Hepatocyte (in vitro differentiated cells): ENCODE measurements around the gene STN1. TPM values are rescaled to one million over a fixed set of nuclear protein-coding genes. Genes with fewer than 3 reads are reported as not detected.

Experiments
- DNase-seq: peaks from one replicate; pipeline ENCODE4 v3.0.0-alpha.2; 2016; ENCODE audit warnings: low spot score
- H2AFZ ChIP-seq: fragments of 200-600 bp; sonication (generic); 2 replicates; pipeline ENCODE4 v1.6.0; 2016; ENCODE audit warnings: antibody characterized with exemption, mild to moderate bottlenecking
- H3K27ac ChIP-seq: fragments of 200-600 bp; sonication (generic); 2 replicates; pipeline ENCODE4 v1.5.1; 2016; ENCODE audit warnings: mild to moderate bottlenecking
- H3K27me3 ChIP-seq: fragments of 200-600 bp; sonication (generic); 2 replicates; pipeline ENCODE4 v1.6.1; 2016
- H3K36me3 ChIP-seq: fragments of 200-600 bp; sonication (generic); replicated peaks from 2 replicates; pipeline ENCODE4 v1.5.1; 2016; ENCODE audit warnings: low read depth; ENCODE audit not compliant: insufficient read depth
- H3K4me1 ChIP-seq: fragments of 200-600 bp; sonication (generic); 2 replicates; pipeline ENCODE4 v1.5.1; 2016; ENCODE audit warnings: mild to moderate bottlenecking, moderate library complexity; ENCODE audit not compliant: insufficient read depth
- H3K4me2 ChIP-seq: fragments of 200-600 bp; sonication (generic); 2 replicates; pipeline ENCODE4 v1.6.0; 2016
- H3K4me3 ChIP-seq: fragments of 200-600 bp; sonication (generic); 2 replicates; pipeline ENCODE4 v1.5.1; 2016; ENCODE audit warnings: mild to moderate bottlenecking
- H3K79me2 ChIP-seq: fragments of 200-600 bp; sonication (generic); 2 replicates; pipeline ENCODE4 v1.6.0; 2017; ENCODE audit warnings: mild to moderate bottlenecking
- H3K9me2 ChIP-seq: fragments of 200-600 bp; sonication (generic); replicated peaks from 2 replicates; pipeline ENCODE4 v1.6.0; 2017; ENCODE audit warnings: mild to moderate bottlenecking; ENCODE audit not compliant: insufficient read depth
- H3K9me3 ChIP-seq: fragments of 200-600 bp; sonication (generic); 2 replicates; pipeline ENCODE4 v1.5.1; 2016; ENCODE audit warnings: low read depth, mild to moderate bottlenecking
- H4K20me1 ChIP-seq: fragments of 200-600 bp; sonication (generic); 2 replicates; pipeline ENCODE4 v1.6.0; 2016; ENCODE audit warnings: mild to moderate bottlenecking; ENCODE audit not compliant: insufficient read depth, poor library complexity, severe bottlenecking
- EZH2 ChIP-seq: fragments of 200-600 bp; sonication (generic); IDR thresholded peaks from 2 replicates; pipeline ENCODE4 v1.6.1; 2016; ENCODE audit warnings: antibody characterized with exemption, mild to moderate bottlenecking, borderline replicate concordance
- EZH2phosphoT487 ChIP-seq: fragments of 200-600 bp; sonication (generic); IDR thresholded peaks from one replicate; pipeline ENCODE4 v1.6.1; 2018; ENCODE audit warnings: antibody characterized with exemption, mild to moderate bottlenecking, low read depth, moderate library complexity; ENCODE audit not compliant: unreplicated experiment, severe bottlenecking
- WGBS: methylation state at CpG from one replicate; pipeline ENCODE4 v1.1.6; 2016; ENCODE audit warnings: low lambda C conversion rate; ENCODE audit errors: missing lambda C conversion rate; 5-methylcytosine and 5-hydroxymethylcytosine counted together
- polyA plus RNA-seq: library from polyadenylated mRNA; unstranded; fragments of >200 nt; fragmentation: Nextera tagmentation; extraction: Ambion mirVana; gene quantifications from 2 replicates; pipeline ENCODE4 v1.2.1, GENCODE V29; 2016
- total RNA-seq: library from RNA; depleted of rRNA; stranded (reverse); fragments of >200 nt; gene quantifications from 2 replicates; pipeline ENCODE4 v1.2.3, GENCODE V29; 2014
- TF ChIP-seq, protein P1 (sequence below): fragments of 200-600 bp; sonication (generic); IDR thresholded peaks from 2 replicates; pipeline ENCODE4 v1.5.1; 2016; ENCODE audit warnings: antibody characterized with exemption, mild to moderate bottlenecking; ENCODE audit not compliant: poor library complexity

Gene STN1
- total and polyA plus RNA-seq, 2 experiments from 2014 or later = 20.1 to 20.2 TPM

GRCh38 chr10:103923502-103923901 lies 5.5 kb upstream of the STN1 start:
- Histone ChIP-seq H3K4me1 (peaks cover 9% of the 10 kb centered on the region), H3K4me3 (no peak overlapping the region), H3K9me3 (no peaks in the 10 kb centered on the region), H3K27me3 (no peaks in the 10 kb centered on the region), H3K36me3 (no peaks in the 10 kb centered on the region), H3K4me2 (no peak overlapping the region), H2AFZ (no peak overlapping the region), H3K9me2 (no peaks in the 10 kb centered on the region), H3K27ac (peak overlapping the region; percentile 29), H3K79me2 (no peaks in the 10 kb centered on the region), H4K20me1 (no peaks in the 10 kb centered on the region)
- TF ChIP-seq, protein P1, sequence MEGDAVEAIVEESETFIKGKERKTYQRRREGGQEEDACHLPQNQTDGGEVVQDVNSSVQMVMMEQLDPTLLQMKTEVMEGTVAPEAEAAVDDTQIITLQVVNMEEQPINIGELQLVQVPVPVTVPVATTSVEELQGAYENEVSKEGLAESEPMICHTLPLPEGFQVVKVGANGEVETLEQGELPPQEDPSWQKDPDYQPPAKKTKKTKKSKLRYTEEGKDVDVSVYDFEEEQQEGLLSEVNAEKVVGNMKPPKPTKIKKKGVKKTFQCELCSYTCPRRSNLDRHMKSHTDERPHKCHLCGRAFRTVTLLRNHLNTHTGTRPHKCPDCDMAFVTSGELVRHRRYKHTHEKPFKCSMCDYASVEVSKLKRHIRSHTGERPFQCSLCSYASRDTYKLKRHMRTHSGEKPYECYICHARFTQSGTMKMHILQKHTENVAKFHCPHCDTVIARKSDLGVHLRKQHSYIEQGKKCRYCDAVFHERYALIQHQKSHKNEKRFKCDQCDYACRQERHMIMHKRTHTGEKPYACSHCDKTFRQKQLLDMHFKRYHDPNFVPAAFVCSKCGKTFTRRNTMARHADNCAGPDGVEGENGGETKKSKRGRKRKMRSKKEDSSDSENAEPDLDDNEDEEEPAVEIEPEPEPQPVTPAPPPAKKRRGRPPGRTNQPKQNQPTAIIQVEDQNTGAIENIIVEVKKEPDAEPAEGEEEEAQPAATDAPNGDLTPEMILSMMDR = no peak
- no peak for TF ChIP-seq EZH2
- TF ChIP-seq EZH2phosphoT487 = no peak
- WGBS = 14% methylated on average over 3 of the region's 3 CpGs
- peak; percentile 19 for DNase-seq

GRCh38 chr10:103922659-103923058 lies 4.7 kb upstream of the STN1 start:
- 94% methylated on average over 2 of the region's 2 CpGs for WGBS
- no peaks in the 10 kb centered on the region for H3K36me3 ChIP-seq
- no peak overlapping the region for H3K4me2 ChIP-seq
- H3K9me2 ChIP-seq = no peaks in the 10 kb centered on the region
- H4K20me1 ChIP-seq = no peaks in the 10 kb centered on the region
- H3K27me3 ChIP-seq = no peaks in the 10 kb centered on the region
- no peak overlapping the region for H2AFZ ChIP-seq
- H3K4me1 ChIP-seq = peaks cover 10% of the 10 kb centered on the region
- no peak overlapping the region for H3K27ac ChIP-seq
- no peak overlapping the region for H3K4me3 ChIP-seq
- no peak for DNase-seq
- TF ChIP-seq, protein P1 = no peak
- TF ChIP-seq EZH2 (no peak), EZH2phosphoT487 (no peak)
- no peaks in the 10 kb centered on the region for H3K9me3 ChIP-seq
- H3K79me2 ChIP-seq = no peaks in the 10 kb centered on the region

DNA sequence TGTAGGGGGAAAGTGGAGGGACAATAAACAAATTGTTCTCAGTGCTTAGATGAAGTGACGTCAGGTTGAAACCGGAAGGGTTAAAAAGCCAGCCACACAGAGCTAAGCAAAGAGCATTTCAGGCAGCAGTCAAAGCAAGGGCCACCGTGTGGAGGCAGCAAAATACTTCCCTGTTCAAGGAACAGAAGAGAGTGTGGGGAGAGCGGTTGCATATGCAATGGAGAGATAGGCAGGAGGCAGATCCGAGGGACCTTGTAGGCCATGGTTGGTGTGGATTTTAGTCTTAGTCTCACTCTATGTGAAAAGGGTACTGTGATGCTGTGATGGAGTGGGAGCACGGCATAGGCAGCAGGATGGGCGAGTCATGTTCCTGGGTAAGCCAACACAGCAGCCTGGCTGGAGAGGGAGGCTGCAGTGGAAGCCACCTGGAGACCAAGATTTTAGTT lies 3.8 kb upstream of the STN1 start:
- H3K36me3 ChIP-seq = no peaks in the 10 kb centered on the region
- TF ChIP-seq EZH2 = no peak
- TF ChIP-seq, protein P1 = no peak
- TF ChIP-seq EZH2phosphoT487 = no peak
- no peak overlapping the region for H3K4me2 ChIP-seq
- H3K79me2 ChIP-seq = peaks cover 7% of the 10 kb centered on the region
- H4K20me1 ChIP-seq = no peaks in the 10 kb centered on the region
- no peaks in the 10 kb centered on the region for H3K9me2 ChIP-seq
- H3K27me3 ChIP-seq = no peaks in the 10 kb centered on the region
- no peak overlapping the region for H2AFZ ChIP-seq
- DNase-seq = peak; percentile 21
- no peak overlapping the region for H3K27ac ChIP-seq
- H3K9me3 ChIP-seq = no peaks in the 10 kb centered on the region
- 50% methylated on average over 7 of the region's 7 CpGs for WGBS
- no peak overlapping the region for H3K4me3 ChIP-seq
- H3K4me1 ChIP-seq = peaks cover 18% of the 10 kb centered on the region

- no peak overlapping the region for H3K27ac ChIP-seq
- 100% methylated on average over 1 of the region's 1 CpG for WGBS
- no peak overlapping the region for H2AFZ ChIP-seq
- H3K4me2 ChIP-seq = no peak overlapping the region
- DNase-seq = no peak
- H3K9me2 ChIP-seq = no peaks in the 10 kb centered on the region
- peaks cover 11% of the 10 kb centered on the region for H3K79me2 ChIP-seq
- TF ChIP-seq, protein P1 = no peak
- TF ChIP-seq EZH2 = no peak
- TF ChIP-seq EZH2phosphoT487 = no peak
- no peaks in the 10 kb centered on the region for H3K9me3 ChIP-seq
- H3K36me3 ChIP-seq = no peaks in the 10 kb centered on the region
- no peaks in the 10 kb centered on the region for H3K27me3 ChIP-seq
- no peaks in the 10 kb centered on the region for H4K20me1 ChIP-seq
- peaks cover 23% of the 10 kb centered on the region for H3K4me1 ChIP-seq
- H3K4me3 ChIP-seq = no peak overlapping the region
Measured at GRCh38 chr10:103921248-103921647, 3.3 kb upstream of the STN1 start.
